HG03108 (cell line): ENCODE results near the gene PRR35.

ENCODE experiments used
- ATAC-seq: cut with Tn5 transposase; IDR thresholded peaks from one replicate; pipeline ENCODE4 v1.9.1; 2021; ENCODE audit warnings: moderate library complexity; ENCODE audit not compliant: unreplicated experiment

Gene PRR35

DNA sequence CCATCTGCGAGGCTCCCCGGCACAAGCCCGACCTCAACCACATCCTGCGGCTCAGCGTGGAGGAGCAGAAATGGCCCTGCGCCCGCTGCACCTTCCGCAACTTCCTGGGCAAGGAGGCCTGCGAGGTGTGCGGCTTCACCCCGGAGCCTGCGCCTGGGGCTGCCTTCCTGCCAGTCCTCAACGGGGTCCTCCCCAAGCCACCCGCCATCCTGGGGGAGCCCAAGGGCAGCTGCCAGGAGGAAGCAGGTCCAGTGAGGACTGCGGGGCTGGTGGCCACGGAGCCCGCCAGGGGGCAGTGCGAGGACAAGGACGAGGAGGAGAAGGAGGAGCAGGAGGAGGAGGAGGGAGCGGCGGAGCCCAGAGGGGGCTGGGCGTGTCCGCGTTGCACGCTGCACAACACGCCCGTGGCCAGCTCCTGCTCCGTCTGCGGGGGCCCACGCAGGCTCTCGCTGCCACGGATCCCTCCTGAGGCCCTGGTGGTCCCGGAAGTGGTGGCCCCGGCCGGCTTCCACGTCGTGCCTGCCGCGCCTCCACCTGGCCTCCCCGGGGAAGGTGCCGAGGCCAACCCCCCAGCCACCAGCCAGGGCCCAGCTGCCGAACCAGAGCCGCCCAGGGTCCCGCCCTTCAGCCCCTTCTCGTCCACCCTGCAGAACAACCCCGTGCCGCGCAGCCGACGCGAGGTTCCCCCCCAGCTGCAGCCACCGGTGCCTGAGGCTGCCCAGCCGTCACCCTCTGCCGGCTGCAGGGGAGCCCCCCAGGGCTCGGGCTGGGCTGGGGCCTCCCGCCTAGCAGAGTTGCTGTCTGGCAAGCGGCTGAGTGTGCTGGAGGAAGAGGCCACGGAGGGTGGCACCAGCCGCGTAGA lies 13.1 kb upstream of the PRR35 start:
- ATAC-seq: no peak

GRCh38 chr16:548586-548985 lies 11.6 kb upstream of the PRR35 start:
- ATAC-seq: no peak

- ATAC-seq: no peak
Measured at GRCh38 chr16:549544-550263, 10.5 kb upstream of the PRR35 start.

DNA sequence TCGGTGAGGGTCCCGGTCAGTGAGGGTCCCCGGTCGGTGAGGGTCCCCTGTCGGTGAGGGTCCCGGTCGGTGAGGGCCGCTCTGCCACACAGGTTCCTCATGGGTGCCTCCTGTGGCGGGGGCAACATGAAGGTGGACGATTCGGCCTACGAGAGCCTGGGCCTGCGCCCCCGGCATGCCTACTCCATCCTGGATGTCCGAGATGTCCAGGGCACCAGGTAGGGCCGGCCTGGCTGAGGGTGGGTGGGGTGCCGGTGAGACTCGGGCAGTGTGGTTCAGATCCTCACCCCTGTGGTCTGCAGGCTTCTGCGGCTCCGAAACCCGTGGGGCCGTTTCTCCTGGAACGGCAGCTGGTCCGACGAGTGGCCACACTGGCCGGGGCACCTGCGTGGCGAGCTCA lies 9.0 kb upstream of the PRR35 start:
- ATAC-seq: no peak

DNA sequence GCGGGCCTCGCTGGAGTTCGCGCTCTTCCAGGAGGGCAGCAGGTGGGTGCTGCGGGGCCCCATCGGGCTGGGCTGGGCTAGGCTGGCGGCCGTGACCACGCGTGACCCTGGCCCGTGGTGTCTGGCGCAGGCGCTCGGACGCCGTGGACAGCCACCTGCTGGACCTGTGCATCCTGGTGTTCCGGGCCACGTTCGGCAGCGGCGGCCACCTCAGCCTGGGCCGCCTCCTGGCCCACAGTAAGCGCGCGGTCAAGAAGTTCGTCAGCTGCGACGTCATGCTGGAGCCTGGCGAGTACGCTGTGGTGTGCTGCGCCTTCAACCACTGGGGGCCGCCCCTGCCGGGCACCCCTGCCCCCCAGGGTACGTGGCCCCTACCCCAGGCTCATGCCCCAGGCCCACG lies 8.0 kb upstream of the PRR35 start:
- no peak for ATAC-seq

GRCh38 chr16:553601-554296 lies 6.4 kb upstream of the PRR35 start:
- ATAC-seq: no peak

- no peak for ATAC-seq
Measured at GRCh38 chr16:554297-554621, 5.9 kb upstream of the PRR35 start.

GRCh38 chr16:554640-555365 lies 5.4 kb upstream of the PRR35 start:
- ATAC-seq: no peak

DNA sequence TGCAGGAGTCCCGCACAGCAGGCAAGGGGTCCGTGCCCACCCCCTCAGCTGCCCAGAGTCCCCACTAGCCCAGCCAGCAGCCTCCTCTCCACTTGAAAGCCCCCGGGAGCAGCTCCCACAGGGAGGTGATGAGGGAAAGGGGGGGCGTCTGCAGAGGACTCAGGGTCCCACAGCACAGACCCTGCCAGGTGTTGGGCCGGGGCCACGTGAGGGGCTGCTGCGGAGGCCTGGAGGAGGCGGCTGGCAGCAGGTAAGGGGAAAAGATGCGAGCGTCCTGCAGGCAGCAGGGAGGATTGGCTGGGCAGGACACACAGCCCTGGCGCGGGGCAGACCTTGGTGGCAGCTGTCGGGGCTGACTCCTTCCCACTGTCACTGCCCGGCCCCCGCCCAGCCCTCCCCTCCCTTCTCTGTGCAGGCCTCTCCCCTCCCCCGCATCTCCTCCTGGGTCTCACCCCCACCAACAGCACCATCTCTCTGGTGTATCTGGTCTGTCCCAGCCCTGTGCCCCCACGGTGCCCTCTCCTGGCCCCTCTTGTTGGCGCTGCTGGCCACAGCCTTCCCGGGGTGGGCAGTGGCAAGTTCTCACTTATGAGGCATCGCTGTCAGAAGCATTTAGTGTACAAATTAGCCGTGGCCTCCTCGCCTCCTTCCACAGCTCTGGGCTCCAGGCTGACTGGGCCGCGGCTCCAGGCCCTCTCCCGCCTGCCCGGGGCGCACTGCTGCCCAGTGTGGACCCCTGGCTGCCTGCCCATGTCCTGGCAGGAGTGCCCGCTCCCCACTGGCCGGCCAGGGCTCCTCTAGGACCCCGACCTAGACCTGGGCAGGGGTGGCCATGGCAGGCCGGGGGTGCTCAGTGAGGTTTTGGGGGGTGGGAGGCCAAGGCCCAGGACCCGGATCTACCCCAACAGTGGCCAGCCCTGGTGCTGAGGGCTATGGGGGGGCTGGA lies 4.4 kb upstream of the PRR35 start:
- ATAC-seq: no peak

DNA sequence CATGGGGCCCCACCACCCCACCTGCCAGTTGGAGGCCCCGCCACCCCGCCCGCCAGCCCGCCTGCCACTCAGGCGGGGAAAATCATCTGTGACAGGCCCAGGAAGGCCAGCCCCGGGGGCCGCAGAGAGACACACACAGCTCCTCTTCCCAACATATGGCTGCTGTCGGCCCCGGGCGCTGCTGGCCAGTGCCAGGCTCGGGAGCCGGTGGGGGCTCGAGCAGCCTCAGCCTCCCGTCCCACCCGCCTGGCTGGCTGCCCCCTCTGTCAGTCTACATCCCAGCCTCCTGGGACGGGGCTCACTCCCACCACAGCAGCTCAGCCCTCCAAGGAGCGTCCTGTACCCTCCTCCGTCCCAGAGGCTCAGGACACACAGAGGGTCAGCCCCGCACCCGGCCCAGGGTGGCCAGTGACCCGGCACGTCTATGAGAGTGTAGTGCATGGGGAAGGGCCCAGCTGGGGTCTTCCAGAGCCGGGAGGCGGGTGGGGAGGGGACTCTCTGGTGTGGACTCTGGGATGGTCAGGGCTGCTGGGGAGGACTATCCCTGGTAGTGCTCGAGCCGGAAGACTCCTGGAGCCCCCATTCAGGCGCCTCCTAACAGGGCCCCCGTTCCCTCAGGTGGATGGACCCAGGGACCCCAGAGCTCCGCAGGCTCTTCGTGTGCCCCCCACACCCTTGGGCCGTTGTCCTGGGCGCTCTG lies 3.6 kb upstream of the PRR35 start:
- ATAC-seq: no peak

- no peak for ATAC-seq
Measured at GRCh38 chr16:557463-558297, 2.5 kb upstream of the PRR35 start.

- no peak for ATAC-seq
Measured at GRCh38 chr16:558298-559020, 1.7 kb upstream of the PRR35 start.

DNA sequence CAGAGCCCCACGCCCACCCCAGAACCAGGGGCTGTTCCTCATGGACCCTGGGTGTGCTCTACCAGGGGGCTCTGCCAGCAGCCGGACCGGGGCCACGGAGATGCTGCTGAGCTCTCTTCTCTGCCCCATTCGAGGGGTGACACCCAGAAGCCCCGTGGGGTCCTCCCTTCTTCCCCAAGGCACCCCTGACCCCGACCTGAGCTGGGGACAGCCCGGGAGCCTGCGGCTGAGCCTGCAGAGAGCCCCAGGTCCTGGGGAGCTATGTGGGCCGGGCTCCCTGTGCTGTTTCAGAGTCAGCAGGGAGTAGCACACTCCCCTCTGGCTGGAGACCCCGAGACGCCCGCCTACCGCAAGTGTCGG lies 1.2 kb upstream of the PRR35 start:
- no peak for ATAC-seq

DNA sequence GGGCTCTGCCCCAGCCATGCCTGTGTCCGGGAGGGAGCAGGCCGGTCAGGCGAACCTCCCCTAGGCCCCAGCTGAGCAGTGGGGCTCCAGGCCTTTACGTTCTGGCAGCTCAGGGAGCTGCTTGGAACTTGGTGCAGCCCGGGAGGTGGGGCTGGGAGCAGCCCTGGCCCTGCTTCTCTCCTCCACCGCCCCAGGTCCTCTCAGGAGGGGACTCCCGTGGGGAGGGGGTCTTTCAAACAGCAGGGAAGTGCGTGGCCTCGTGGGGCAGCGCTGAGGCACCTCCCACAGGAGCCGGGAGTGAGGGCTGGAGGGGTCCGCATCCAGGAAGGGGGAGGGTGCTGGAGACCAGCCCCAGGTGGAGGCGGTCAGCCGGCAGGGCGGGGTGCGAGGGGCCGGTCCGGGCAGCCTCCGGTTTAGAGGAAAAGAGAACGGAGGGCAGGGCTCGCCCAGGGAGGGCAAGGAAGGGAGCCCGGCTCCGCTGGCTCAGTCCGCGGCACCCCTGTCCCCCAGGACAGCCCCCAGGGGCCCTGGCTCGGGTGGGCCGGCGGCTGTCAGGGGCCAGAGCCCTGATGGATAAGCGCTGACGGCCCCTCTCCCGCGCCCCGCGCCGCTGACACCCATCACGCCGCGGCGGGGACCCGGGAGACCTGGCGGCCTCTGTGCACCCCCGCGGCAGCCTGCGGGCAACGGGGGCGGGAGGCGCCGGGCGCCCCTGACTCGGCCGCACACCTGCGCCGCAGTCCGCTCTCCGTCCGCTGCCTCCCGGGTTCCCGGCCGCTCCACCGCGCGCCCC lies 587 bp upstream of the PRR35 start:
- no peak for ATAC-seq

- no peak for ATAC-seq
Measured at GRCh38 chr16:560701-561412, 663 bp downstream of the PRR35 start.

DNA sequence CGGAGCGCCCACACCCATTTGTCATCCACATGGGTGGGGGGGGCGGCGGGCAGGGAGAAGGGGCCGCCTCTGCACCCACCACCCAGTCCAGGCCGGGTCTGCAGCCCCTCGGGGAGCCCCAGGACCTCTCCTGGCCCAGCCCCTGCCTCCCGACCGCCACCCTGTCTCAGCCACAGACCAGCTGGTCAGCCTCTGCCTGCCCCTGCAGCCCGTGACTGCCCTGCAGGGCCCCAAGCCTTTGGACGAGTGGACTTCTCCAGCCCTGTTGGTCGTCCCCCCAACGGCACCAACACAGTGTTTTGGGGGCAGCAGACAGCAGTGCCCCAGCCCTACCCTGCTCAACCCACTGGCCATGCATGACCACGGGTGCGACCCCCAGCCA lies 1.2 kb downstream of the PRR35 start:
- no peak for ATAC-seq
